HG03432 (cell line): ENCODE results near the gene VPS13C.

Source experiments
- ATAC-seq: cut with Tn5 transposase; IDR thresholded peaks from one replicate; pipeline ENCODE4 v1.9.1; 2021; ENCODE audit warnings: mild to moderate bottlenecking, moderate library complexity; ENCODE audit not compliant: unreplicated experiment

VPS13C gene

DNA sequence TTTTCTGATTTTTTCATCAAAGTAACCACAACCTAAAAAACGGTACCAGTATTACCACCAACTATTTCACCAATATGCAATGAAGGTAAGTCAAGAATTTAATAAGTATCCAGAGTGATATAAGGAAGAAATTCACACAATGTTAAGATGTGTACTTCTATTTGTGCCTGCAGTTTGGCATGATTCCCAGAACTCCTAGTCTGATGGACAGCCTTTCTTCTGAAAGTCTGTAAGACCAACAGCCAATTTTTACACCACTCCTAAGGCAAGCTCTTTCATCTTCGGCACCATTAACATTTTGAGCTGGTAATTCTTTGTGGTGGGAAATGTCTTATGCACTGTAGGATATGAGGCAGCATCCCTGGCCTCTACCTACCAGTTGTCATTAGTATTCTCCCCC lies 108.3 kb downstream of the VPS13C start:
- ATAC-seq: no peak

DNA sequence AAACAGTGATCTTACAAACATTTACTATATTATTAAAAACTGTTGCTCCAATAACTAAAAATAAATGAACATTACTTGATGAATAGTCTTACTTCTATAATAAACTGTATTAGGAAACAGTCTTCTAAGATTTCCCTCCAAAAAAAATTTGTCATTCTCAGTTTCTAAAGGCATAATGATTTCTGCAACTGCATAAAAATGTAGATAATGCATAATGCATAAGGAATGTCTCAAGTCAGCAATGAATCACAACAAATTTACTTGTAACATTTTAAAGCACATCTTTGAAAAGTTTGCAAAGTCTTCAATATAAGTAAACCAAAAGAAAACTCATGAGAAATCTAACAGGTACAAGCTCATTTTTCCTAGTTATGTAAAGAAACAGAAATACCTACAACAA lies 113.5 kb downstream of the VPS13C start:
- no peak for ATAC-seq

DNA sequence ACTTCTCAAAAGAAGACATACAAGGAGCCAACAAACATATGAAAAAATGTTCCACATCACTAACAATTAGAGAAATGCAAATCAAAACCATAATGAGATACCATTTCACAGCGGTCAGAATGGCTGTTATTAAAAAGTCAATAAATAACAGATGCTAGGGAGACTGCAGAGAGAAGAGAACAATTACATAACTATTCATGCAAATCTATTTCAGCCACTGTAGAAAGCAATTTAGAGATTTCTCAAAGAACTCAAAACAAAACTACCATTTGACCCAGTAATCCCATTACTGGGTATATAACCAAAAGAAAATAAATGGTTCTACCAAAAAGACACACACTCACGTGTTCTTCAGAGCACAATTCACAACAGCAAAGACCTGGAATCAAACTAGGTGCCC lies 116.3 kb downstream of the VPS13C start:
- ATAC-seq: no peak

DNA sequence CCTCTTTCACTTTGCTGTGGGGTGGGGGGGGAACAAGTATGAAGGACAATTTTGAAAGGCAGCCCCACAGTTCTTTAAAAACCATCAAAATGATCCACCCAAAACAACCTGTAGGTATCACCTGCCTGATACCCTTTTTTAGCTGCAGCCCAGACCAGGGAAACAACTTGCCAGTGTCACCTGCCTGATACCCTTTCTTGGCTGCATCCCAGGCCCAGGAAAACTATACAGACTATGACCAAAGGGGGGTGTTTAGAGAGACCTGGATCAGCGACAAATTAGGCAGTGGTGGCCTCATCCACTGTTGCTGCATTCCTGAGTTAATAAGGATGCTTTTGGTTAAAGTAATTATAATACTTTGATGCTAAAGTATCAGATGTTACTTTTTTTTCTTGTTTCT lies 122.0 kb downstream of the VPS13C start:
- no peak for ATAC-seq

DNA sequence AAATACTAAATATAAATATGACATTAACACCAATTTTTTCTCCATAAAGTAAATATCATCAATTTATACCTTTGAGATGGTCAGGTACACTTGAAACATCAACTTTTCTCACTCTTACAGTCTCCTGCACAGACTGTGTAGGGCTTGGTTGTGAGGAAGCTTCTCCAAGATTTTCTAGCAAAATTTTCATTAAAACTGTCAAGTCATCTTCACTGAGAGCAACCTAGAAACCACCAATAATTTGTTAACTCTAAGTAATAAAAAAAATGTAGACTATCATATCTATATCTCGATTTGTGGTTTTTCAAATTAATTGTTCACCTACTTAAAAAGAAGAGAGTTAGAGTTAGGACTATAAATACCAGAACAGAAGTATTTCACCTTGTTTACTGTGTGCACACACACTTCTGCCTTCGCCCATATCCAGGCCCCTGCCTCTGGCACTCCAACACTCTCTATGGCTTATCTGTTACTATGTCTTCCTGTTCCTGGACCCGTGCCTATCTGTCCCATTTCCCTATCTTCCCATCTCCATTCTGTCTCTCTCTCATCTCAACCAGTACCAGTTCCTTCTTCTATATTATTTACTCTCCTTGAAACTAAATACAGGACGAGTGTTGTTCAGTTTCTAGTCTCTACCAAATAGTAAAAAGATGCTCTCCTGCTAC lies 123.6 kb downstream of the VPS13C start:
- ATAC-seq: no peak

DNA sequence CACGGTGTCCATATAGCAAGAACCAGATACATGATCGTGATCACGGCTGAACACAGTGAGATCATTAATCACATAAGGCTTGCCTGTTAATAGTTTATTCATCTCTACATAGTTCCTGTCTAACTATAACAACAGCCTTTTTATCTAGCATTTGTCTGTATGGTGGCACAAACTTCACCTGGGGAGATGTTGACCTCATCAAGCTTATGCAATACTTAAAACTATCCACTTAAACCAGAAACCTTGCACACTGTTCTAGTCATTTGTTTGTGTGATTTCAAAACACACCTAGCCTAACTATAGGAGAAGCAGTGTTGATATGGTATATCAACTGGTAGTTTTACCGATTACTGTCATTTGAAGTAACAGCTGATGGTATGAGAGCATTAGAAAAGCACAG lies 124.8 kb downstream of the VPS13C start:
- no peak for ATAC-seq

DNA sequence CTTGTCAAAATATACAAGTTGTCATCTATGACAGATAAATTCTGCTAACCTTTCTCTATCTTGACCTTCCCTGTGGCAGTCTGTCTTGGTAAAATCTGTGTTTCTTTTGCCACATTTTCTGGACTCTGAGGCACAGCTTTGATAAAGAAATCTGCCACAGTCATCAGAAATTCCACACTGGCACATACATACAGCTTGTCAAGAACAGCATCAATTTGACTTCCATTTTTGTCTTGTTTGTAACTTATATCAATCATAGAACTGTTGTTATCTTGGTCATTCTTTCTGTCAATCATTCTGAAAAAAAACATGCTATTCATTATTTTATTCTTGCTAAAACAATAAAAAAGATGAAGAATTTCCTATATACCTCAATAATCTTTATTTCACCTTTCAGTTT lies 130.8 kb downstream of the VPS13C start:
- ATAC-seq: no peak

DNA sequence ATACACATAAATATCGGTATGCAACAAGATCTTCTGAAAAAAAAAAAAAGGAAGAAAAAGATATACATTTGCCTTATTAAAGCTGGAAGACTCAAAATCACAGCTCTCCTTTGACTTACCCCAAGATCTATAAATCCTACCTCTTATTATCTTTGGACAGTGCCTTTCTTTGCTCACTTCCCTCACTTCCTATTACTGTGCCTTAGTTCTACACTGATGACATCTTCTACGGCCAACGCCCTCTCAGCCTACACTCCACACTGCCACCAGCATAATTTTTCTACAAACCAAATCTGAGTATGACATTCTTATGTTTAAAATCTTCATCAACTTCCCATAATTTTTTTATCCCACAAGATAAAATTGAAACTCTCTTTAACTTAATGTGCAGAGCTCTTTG lies 137.1 kb downstream of the VPS13C start:
- ATAC-seq: no peak

DNA sequence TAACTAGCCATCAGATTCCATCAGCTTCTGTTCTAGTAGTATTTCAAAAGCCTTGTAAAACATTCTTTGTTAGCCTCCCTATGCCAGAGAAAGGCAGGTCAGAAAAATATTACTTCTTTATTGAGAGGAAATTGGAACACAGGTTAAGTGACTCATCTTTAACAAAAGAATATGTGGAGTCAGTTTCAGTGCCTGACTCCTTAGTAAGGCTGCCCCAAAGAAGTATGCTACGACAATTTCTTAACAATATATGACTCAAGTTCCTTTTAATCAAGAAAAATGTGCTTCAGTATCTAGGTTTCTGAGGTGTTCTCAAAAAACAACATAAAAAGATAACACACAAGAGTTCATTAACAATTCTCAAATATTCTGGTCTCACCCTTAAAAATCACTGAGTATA lies 139.2 kb downstream of the VPS13C start:
- ATAC-seq: no peak

DNA sequence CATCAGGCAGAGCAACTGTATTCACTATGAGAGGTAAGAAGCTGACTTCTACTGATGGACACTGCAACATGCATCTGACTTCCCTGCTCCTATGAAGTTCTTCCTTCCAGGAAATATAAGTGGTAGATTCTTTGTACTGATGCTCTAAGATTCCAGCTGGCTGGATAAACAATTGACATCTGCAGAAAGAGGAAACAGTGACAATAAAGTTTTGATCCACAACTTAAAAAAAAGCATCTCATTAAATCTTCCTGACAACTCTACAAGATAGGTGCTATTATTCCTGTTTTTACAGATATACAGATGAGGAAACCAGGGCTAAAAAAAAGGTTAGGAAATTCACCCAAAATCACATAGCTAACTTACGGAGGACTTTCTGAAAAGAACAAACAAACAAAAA lies 142.8 kb downstream of the VPS13C start:
- ATAC-seq: no peak

DNA sequence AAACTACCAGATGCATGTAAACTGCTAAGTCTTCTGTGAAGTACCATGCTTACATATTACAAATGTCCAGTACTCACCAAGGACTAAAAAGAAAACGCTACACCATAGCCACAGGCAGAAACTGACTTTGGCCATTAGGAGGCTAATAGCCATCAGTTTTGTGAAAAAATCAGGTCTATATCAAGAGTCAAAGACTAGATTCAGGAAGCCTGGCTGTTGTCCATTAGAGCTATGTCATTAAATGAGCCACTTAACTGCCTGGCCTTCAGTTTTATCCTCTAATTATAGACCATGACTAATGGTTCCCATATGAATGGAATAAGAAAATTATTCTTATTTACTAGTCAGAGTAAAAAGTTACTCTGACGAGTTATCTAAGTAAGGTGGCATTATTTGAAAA lies 144.1 kb downstream of the VPS13C start:
- no peak for ATAC-seq

DNA sequence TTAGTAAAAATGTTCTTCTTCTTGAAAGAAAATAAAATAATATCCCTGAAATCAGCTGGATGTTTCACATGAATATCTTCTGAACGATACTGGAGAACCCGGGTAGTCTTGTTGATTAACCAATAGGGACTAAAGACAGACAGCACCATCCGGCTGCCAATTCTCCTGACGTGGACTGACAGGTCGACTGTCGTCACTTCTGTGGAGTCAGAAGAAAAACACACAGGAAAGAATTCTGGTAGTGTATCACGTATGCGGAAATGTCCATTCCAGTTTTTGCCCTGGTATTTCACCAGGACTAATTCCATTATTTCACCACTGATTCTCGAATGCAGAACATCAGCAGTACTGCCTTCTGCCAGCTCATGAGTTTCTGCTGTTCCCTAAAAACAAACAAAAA lies 144.6 kb downstream of the VPS13C start:
- no peak for ATAC-seq

DNA sequence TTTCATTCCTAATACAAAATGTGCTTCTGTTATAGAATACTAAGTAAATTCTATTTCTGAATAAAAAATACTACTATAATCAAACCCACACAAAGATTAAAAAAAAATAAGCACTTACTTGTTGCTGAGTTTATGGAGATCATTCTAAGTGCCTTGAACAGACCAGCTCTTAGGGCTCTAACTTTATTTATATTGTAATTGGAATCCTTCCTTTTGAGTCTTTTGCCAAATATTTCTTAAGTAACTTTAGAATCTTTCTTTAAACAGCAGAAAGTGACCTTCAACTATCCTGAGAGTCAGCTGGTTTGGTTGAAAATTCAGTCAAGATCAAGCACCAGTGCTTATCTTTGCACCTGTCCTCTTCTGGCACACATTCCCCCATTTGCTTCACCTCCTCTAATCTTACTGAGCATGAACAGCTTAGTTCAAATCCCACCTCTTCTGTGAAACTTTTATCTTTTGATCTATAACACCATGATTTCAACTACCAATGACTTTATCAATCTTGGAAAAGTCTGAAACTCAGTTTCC lies 149.3 kb downstream of the VPS13C start:
- ATAC-seq: no peak

DNA sequence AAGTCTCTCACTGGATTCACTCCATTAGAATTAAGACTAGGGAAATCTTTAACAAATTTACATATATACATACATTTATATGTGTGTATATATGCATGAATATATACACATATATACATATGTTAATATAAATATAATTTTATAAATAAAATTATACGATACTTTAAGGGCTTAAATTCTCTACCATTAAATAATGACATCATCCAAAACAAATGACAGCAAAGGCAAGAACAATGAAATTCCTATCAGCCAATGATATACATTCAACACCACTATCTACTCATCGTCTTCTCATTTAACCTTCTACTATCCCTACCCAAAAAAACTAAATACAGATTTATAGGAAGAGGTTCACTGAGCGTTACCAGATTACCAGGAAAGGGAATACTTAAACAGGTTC lies 152.0 kb downstream of the VPS13C start:
- ATAC-seq: no peak

DNA sequence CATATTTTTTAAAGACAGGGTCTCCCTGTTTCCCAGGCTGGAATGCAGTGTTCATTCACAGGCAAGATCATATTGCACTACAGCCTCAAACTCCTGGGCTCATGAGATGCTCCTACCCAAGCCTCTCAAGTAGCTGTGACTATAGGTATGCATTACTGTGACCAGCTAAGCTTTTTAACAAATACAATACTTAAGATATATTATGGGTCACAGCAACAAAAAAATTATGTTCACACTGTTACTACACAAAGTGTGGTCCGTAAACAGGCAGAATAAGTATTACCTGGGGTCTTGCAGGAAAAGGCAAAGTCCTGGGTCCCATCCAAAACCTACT lies 152.5 kb downstream of the VPS13C start:
- ATAC-seq: no peak

DNA sequence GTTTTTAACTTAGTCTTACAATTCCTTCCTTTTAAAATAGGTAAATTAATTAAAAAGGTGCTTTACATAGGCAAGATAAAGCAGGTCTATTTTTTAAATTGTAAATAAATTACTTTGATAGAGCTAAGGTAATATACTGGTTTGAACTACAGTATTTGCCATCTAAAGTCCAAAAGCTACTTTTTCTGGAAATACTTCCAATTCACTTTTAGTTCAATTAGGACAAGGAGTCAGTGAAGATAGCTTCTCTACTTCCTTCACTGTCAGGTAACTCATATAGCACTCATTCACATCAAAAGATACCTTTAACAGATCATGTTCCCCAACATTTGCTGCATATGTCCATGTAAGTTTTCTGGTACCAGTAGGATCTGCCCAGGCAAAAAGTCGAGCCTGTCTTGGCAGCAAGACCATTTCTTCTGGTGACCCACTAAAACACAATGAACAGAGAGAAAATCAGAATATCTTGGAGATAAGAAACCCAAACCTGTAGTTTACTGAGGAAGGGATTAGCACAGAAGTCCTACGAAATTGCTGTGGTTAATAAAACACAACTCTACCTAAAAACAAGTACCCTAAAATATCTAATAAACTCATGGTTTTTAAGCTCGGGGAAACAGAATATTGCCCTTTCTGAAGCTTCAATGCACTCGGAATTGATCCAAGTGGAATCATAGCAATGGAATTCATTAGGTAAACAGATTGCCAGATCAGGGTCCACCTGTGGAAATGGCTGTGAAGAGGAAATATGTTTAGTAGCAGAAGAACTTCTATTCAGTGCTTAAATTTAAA lies 153.1 kb downstream of the VPS13C start:
- ATAC-seq: no peak

DNA sequence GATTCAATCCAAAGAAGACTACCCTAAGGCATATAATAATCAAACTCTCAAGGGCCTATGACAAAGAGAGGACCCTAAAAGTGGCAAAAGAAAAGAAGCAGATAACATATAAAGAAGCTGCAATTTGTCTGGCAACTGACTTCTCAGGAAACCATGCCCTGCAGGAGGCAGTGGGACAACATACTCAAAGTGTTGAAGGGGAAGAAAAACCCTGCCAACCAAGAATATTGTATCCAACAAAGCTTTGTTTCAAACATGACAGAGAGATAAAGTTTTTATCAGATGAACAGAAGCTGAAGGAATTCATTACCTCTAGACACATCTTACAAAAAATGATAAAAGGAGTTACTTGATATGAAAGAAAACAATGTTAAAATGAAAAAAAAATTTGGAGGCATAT lies 167.1 kb downstream of the VPS13C start:
- ATAC-seq: no peak

DNA sequence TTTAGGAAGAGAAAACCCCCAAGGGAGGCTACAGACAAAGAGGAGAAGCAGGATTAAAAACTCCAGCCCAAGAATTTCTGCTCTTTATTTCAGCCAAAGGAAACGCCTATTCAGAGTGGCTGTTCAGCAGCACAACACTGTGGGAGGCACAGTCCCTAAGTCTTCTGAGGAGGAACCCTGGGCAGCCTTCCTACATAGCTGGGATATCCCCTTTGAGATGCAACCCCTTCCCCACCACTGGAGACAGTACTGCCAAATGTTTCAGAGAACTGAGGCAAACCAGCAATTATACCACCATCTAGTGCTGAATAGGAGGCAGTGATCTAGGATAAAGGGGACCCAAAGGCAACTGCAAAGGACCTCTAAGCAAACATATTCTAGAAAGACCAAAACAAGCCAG lies 168.1 kb downstream of the VPS13C start:
- no peak for ATAC-seq

DNA sequence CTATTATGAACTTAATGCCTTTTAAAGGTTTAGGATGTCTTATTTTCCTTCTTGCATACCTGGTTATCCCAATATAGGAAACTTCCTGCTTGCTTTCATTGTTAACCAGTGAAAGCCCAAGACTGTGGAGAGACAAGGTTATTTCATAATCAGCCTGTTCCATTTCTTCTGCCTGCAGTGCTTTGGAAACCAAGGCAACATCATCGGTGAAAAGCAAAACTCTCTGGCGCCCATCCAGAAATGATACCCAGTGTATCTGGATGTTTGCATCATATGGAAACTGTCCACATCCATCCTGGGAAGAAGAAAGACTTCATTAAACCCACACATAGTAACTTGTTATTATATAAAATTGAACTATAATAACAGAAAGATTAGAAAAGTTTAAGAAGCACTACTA lies 170.1 kb downstream of the VPS13C start:
- ATAC-seq: no peak

DNA sequence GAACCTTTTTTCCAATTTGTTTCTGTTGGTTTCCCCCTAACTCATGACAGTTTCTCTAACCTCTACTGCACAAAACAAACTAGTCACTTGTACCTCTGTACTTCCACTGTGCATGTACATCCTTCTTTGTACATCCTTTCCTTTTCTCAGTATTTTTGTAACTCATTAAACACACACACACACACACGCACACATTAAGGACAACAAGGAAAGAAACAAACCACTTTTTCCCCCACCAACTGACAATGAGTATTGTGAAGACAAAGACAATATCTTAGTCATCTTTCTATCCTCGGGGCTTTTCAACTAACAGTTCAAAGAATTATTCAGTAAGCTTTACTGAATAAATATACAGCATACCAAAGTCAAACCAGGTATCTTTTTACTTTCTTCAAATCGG lies 170.5 kb downstream of the VPS13C start:
- no peak for ATAC-seq

DNA sequence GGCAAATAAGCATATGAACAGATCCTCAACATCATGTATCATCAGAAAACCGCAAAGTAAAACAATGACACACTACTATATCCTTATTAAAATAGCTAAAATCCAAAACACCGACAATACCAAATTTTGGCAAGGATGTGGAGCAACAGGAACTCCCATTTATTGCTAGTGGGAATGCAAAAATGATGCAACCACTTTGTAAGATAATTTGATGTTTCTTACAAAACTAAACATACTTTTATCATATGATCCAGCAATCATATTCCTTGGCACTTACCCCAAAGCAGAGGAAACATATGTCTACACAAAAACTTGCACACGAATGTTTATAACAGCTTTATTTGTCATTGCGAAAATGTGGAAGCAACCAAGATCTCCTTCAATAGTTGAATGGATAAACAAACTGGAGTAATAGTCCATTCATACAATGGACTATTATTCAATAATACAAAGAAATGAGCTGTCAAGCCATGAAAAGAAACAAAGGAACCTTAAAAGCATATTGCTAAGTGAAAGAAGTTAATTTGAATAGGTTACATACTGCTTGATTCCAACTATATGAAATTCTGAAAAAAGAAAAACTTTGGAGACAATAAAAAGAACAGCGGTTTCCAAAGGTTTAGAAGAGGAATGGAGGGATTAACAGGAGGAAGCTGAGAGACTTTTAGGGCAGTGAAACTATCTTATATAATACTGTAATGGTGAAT lies 172.0 kb downstream of the VPS13C start:
- ATAC-seq: no peak

DNA sequence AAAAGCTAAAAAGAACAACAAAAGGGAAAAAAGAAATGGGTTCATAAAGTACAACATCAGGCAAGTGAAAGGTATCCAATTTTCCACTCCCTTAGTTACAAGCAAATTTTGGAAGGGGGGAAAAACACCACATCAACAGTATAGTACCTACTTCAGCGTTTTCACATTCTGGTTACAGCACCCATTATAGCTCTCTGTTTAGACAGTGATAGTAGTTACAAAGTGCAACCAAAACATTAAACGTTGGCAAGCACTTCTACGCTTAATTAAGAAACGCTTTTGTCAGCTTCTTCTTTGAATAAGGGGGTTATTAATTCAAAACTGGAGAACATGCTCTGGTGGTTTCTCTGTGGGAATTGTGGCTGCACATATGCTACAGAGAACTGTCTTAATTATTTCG lies 180.2 kb downstream of the VPS13C start:
- ATAC-seq: no peak
